ENCODE measurements around the gene AGAP1. TPM values are rescaled to one million over a fixed set of nuclear protein-coding genes. Genes with fewer than 3 reads are reported as not detected.

The AGAP1 gene
- total RNA-seq, 1 donor = 1.1 TPM

GRCh38 chr2:236102971-236103370, 609.1 kb downstream of the AGAP1 start:
- no peak for DNase-seq (ENCODE audit: low read depth in 2 of 3, low spot score in 2 of 3)

- no peak for DNase-seq (ENCODE audit: low read depth in 2 of 3, low spot score in 2 of 3)
These were observed 610.1 kb downstream of the AGAP1 start for GRCh38 chr2:236103981-236104380.

GRCh38 chr2:236105955-236106607, 612.2 kb downstream of the AGAP1 start:
- no peak for DNase-seq (ENCODE audit: low read depth in 2 of 3, low spot score in 2 of 3)

- DNase-seq (ENCODE audit: low read depth in 2 of 3, low spot score in 2 of 3) = no peak
These were observed 612.9 kb downstream of the AGAP1 start for GRCh38 chr2:236106761-236107160.

- no peak for DNase-seq (ENCODE audit: low read depth in 2 of 3, low spot score in 2 of 3)
These were observed 613.7 kb downstream of the AGAP1 start for GRCh38 chr2:236107536-236107935.

GRCh38 chr2:236107942-236108625, 614.2 kb downstream of the AGAP1 start:
- no peak for DNase-seq (ENCODE audit: low read depth in 2 of 3, low spot score in 2 of 3)

- no peak for DNase-seq (ENCODE audit: low read depth in 2 of 3, low spot score in 2 of 3)
These were observed 615.2 kb downstream of the AGAP1 start for GRCh38 chr2:236109061-236109460.

GRCh38 chr2:236109473-236109872, 615.6 kb downstream of the AGAP1 start:
- DNase-seq (ENCODE audit: low read depth in 2 of 3, low spot score in 2 of 3) = no peak

GRCh38 chr2:236112466-236112865, 618.6 kb downstream of the AGAP1 start:
- no peak for DNase-seq (ENCODE audit: low read depth in 2 of 3, low spot score in 2 of 3)

GRCh38 chr2:236113425-236113824, 619.6 kb downstream of the AGAP1 start:
- no peak for DNase-seq (ENCODE audit: low read depth in 2 of 3, low spot score in 2 of 3)

- DNase-seq (ENCODE audit: low read depth in 2 of 3, low spot score in 2 of 3) = no peak
These were observed 620.1 kb downstream of the AGAP1 start for GRCh38 chr2:236113948-236114347.

GRCh38 chr2:236114959-236115358, 621.1 kb downstream of the AGAP1 start:
- DNase-seq (ENCODE audit: low read depth in 2 of 3, low spot score in 2 of 3) = no peak

- DNase-seq (ENCODE audit: low read depth in 2 of 3, low spot score in 2 of 3) = no peak
These were observed 623.6 kb downstream of the AGAP1 start for GRCh38 chr2:236117401-236117800.

GRCh38 chr2:236117861-236118269, 624.0 kb downstream of the AGAP1 start:
- no peak for DNase-seq (ENCODE audit: low read depth in 2 of 3, low spot score in 2 of 3)

GRCh38 chr2:236119003-236119402, 625.2 kb downstream of the AGAP1 start:
- no peak for DNase-seq (ENCODE audit: low read depth in 2 of 3, low spot score in 2 of 3)

- DNase-seq (ENCODE audit: low read depth in 2 of 3, low spot score in 2 of 3) = no peak
These were observed 625.6 kb downstream of the AGAP1 start for GRCh38 chr2:236119476-236119875.

- DNase-seq (ENCODE audit: low read depth in 2 of 3, low spot score in 2 of 3) = no peak
These were observed 626.3 kb downstream of the AGAP1 start for GRCh38 chr2:236120141-236120601.

- no peak for DNase-seq (ENCODE audit: low read depth in 2 of 3, low spot score in 2 of 3)
These were observed 627.0 kb downstream of the AGAP1 start for GRCh38 chr2:236120829-236121228.

- DNase-seq (ENCODE audit: low read depth in 2 of 3, low spot score in 2 of 3) = no peak
These were observed 627.7 kb downstream of the AGAP1 start for GRCh38 chr2:236121546-236121945.

GRCh38 chr2:236122236-236122635, 628.4 kb downstream of the AGAP1 start:
- DNase-seq (ENCODE audit: low read depth in 2 of 3, low spot score in 2 of 3) = no peak

GRCh38 chr2:236123716-236124115, 629.9 kb downstream of the AGAP1 start:
- DNase-seq (ENCODE audit: low read depth in 2 of 3, low spot score in 2 of 3) = no peak

GRCh38 chr2:236124182-236124893, 630.5 kb downstream of the AGAP1 start:
- DNase-seq (ENCODE audit: low read depth in 2 of 3, low spot score in 2 of 3) = no peak
